Type B pancreatic cell (in vitro differentiated cells): Measurements from ENCODE around the gene RHOU. TPM values are rescaled to one million over a fixed set of nuclear protein-coding genes. Genes with fewer than 3 reads are reported as not detected.

Source experiments
- DNase-seq: peaks from one replicate; pipeline ENCODE4 v3.0.0; 2021; ENCODE audit warnings: mixed read lengths; ENCODE audit not compliant: unreplicated experiment; ENCODE audit errors: extremely low spot score
- H3K27ac Mint-ChIP-seq: 2 replicates; pipeline ENCODE4 v1.8.0; 2021; ENCODE audit warnings: mild to moderate bottlenecking, mixed read lengths
- H3K27me3 Mint-ChIP-seq: 2 replicates; pipeline ENCODE4 v1.8.0; 2021; ENCODE audit warnings: mixed read lengths
- H3K36me3 Mint-ChIP-seq: 2 replicates; pipeline ENCODE4 v1.8.0; 2021; ENCODE audit warnings: mixed read lengths
- H3K4me1 Mint-ChIP-seq: one replicate; pipeline ENCODE4 v1.8.0; 2021; ENCODE audit warnings: mixed read lengths; ENCODE audit not compliant: unreplicated experiment
- H3K4me3 Mint-ChIP-seq: 2 replicates; pipeline ENCODE4 v1.8.0; 2021; ENCODE audit warnings: mild to moderate bottlenecking, mixed read lengths
- H3K9me3 Mint-ChIP-seq: 2 replicates; pipeline ENCODE4 v1.8.0; 2021; ENCODE audit warnings: mixed read lengths
- CTCF ChIP-seq: fragments of 200-600 bp; sonication (generic); conservative IDR thresholded peaks from 2 replicates; pipeline ENCODE4 v1.5.0; 2021; ENCODE audit warnings: antibody characterized with exemption, mild to moderate bottlenecking
- total RNA-seq: library from RNA; stranded (reverse); gene quantifications from 2 replicates; pipeline ENCODE4 v1.2.1, GENCODE V29; 2021; ENCODE audit warnings: low replicate concordance

Gene RHOU
- total RNA-seq, 1 donor from 2014 or later, result 81.1 TPM

GRCh38 chr1:228732426-228732825, 2.9 kb upstream of the RHOU start:
- DNase-seq, result no peak
- TF ChIP-seq CTCF, result no peak
- H3K27me3 Mint-ChIP-seq, result peaks cover 11% of the 10 kb centered on the region
- H3K4me3 Mint-ChIP-seq, result peak overlapping the region; percentile 34
- H3K36me3 Mint-ChIP-seq, result peaks cover 4% of the 10 kb centered on the region
- no peak overlapping the region for H3K27ac Mint-ChIP-seq
- no peaks in the 10 kb centered on the region for H3K9me3 Mint-ChIP-seq
- H3K4me1 Mint-ChIP-seq, result peaks cover 15% of the 10 kb centered on the region

GRCh38 chr1:228733576-228733975, 1.7 kb upstream of the RHOU start:
- Mint-ChIP-seq H3K36me3 (peaks cover 15% of the 10 kb centered on the region), H3K4me1 (peaks cover 22% of the 10 kb centered on the region), H3K27me3 (peaks cover 11% of the 10 kb centered on the region), H3K9me3 (no peaks in the 10 kb centered on the region), H3K4me3 (no peak overlapping the region), H3K27ac (no peak overlapping the region)
- TF ChIP-seq CTCF, result no peak
- DNase-seq, result no peak

- Mint-ChIP-seq H3K27ac (peak overlapping the region; percentile 93), H3K9me3 (no peaks in the 10 kb centered on the region), H3K27me3 (peaks cover 11% of the 10 kb centered on the region), H3K36me3 (peaks cover 37% of the 10 kb centered on the region), H3K4me1 (peaks cover 45% of the 10 kb centered on the region), H3K4me3 (peak overlapping the region; percentile 98)
- TF ChIP-seq CTCF, result no peak
- no peak for DNase-seq
These were observed 750 bp downstream of the RHOU start for GRCh38 chr1:228735871-228736586.

GRCh38 chr1:228736844-228737445, 1.7 kb downstream of the RHOU start:
- TF ChIP-seq CTCF, result no peak
- peaks cover 47% of the 10 kb centered on the region for H3K4me1 Mint-ChIP-seq
- no peaks in the 10 kb centered on the region for H3K9me3 Mint-ChIP-seq
- no peak for DNase-seq
- H3K36me3 Mint-ChIP-seq, result peaks cover 42% of the 10 kb centered on the region
- H3K27ac Mint-ChIP-seq, result peak overlapping the region; percentile 93
- peak overlapping the region; percentile 98 for H3K4me3 Mint-ChIP-seq
- peaks cover 7% of the 10 kb centered on the region for H3K27me3 Mint-ChIP-seq

- no peaks in the 10 kb centered on the region for H3K9me3 Mint-ChIP-seq
- DNase-seq, result no peak
- H3K4me1 Mint-ChIP-seq, result peaks cover 53% of the 10 kb centered on the region
- H3K27me3 Mint-ChIP-seq, result peaks cover 4% of the 10 kb centered on the region
- peaks cover 48% of the 10 kb centered on the region for H3K36me3 Mint-ChIP-seq
- no peak for TF ChIP-seq CTCF
- H3K27ac Mint-ChIP-seq, result peak overlapping the region; percentile 93
- peak overlapping the region; percentile 98 for H3K4me3 Mint-ChIP-seq
These were observed 2.3 kb downstream of the RHOU start for GRCh38 chr1:228737601-228738041.
